CD1c-positive myeloid dendritic cell (primary cell): ENCODE measurements around the gene VAMP4.
"Not testable (repeated sequence)": the region's sequence is repeated elsewhere in the genome, so short reads cannot be mapped to it uniquely, and the experiment has no call there.

Experiments used
- DNase-seq: peaks from one replicate; pipeline ENCODE4 v3.0.0-alpha.2; 2016; ENCODE audit errors: extremely low spot score

Gene VAMP4

DNA sequence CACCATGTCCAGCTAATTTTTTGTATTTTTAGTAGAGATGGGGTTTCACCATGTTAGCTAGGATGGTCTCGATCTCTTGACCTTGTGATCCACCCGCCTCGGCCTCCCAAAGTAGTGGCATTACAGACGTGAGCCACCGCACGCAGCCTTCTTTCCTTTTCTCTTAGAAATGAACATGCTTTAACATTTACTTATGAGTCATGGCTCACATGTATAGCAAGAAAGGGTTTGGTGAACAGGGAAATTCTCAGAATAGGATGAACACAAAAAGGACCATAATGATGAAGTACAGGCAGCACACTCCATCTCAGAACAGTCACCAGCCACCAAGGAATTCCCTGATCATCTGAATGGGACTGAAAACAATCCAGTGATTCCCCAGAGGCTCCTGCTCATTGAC lies 9.4 kb upstream of the VAMP4 start:
- no peak for DNase-seq

DNA sequence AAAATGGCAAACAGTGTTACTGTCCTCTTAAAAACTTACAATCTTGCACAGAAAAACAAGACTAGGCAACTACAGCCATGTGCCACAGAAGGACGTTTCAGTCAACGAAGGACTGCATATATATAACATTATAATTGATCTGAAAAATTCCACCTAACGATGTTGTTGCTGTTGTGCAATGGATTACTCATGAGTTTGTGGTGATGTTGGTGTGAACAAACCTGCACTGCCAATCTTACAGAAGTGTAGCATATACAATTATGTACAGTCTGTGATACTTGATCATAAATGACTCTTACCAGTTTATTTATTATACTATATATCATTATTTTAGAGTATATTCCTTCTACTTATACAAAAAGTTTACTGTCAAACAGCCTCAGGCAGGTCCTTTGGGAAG lies 6.8 kb upstream of the VAMP4 start:
- no peak for DNase-seq

DNA sequence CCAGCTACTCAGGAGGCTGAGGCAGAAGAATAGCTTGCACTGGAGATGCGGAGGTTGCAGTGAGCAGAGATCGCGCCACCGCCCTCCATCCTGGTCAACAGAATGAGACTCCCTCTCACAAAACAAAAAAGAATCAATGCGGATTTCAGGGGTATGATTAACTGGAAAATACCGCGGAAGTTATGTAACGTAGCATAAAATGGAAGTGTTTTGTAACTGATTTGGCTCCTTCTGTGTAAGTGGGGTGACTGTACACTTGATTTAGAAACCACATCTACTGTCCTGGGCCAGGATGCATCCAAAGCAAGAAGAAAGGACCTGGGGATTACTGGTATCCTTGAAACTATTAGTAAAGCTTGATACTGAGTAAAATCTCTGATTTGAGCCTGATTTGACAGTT lies 3.1 kb upstream of the VAMP4 start:
- peak; percentile 45 for DNase-seq

DNA sequence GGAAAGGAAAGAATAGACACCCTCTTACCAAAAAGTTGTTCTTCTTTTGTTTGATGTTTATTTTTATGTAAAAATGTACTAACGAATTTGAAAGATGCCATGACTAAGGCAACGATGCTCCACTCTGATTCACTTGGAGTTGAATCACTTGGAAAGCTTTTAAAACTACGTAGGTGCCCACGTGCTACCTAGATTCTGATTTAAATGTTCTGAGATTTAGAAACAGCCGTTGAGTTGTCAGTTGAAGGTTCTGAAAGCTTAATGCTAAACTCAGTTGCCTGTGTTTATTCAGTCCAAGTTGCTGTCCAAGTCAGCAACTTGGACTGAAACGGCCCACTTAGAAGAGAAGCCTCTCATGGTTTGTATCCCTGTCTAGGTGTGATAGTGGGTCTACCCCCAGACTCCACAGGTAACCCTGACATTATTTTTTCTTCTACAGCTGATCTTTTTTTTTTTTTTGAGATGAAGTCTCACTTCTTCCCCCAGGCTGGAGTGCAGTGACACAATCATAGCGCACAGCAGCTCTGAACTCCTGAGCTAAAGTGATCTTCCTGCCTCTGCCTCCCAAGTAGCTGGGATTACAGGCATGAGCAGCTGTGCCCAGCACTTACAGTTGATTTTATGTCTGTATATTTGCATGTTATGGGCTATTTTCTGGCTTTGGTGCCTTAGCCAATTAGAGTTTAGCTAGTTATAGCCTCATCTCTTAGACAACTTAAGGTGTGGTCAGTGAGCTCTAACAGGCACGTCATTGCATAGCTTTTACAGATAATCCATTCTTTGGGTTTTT lies 1.4 kb upstream of the VAMP4 start:
- peak; percentile 16 for DNase-seq

DNA sequence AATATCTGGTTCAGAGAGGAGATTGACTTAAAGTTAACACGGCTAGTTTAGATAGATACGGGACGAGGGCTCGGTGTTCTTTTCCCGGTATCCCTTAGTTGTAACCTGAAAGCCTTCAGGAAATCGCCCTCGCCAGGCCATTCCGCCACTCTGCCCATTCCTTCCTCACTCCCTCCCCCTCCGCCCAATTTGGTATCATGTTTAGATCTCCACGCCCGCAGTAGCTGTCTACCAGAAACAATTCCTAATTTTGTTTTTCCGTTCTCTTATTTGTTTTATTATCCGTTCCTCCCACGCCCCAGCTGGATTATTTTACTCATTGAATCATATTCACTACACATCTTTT lies 685 bp upstream of the VAMP4 start:
- DNase-seq = peak; percentile 26

DNA sequence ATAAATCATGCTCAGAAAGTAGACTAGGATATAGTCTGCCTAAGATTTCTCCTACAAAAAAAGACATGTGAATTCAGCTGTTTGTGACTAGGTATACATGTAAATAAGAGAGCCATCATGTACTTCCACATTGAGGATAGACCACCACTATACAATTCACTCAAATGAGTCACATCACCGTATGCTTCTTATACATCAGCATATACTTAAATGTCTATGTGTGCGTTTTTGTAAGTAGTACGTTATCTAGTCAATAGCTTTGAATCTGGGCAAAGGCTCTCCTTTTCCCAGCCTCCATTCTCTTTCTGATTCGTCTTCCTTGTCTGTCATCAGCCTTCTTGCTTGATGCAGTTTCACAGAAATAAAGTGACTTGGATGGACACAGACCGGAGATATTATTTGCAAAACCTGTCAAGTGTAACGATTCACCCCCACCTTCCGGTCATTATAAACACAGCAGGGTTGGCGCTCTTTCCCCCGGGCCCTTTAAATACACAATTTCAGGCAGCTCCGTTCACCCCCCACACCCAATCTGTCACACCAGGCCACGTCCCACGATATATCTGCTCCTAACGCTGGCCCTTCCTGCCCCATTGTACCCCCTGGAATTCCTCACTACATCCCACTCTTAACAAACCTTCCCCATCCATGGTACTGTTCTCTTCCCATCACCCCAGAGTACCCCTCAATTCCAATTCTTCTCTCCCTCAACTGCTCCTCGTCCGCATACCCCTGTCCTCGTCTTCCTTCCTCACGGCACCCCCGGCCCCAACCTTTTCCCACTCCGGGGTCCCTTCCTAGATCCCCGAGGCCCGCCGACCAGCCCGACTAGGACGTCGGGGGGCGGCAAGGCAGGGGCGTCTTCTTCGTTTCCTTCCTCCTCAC lies 636 bp downstream of the VAMP4 start:
- DNase-seq = peak; percentile 28

DNA sequence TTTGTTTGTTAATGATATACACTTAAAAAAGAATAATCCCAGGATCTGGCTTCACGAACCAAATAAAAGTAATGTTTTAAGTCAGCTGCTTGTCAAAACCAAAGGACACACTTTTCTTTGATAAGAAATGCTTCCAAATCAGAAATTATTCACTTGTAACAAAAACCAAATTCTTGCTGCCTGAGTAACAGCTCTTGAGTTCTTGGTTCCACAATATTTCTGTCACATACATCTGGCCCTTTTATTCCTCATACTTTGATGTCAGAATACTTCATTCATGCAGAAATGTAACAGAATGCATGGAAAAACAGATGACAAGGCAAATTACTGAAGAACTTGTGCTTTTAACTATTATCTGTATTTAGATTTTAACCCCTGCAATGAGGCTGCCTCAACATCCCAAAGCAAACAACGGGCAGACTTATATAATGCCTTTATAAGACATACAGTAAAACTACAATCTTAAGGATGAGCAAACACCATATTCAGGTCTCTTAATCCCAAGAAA lies 1.5 kb downstream of the VAMP4 start:
- DNase-seq = no peak

DNA sequence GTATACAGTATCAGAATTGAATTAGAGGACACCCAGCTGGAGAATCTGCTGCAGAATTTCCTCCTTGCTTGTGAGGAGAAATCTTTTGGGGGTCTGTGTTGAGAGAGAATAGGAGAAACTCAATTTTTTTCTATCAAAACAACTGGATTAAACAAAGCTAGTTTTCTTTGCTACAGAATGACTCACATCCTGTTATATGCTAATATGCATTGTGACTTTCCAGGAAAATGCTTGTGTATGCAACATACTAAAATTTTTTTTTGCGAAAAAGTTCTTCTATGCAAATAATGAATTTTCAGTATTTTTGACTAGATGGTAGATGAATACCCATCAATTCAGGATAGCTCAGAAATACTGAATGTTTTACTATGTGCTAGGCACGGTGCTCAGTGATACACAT lies 2.2 kb downstream of the VAMP4 start:
- DNase-seq = peak; percentile 18

DNA sequence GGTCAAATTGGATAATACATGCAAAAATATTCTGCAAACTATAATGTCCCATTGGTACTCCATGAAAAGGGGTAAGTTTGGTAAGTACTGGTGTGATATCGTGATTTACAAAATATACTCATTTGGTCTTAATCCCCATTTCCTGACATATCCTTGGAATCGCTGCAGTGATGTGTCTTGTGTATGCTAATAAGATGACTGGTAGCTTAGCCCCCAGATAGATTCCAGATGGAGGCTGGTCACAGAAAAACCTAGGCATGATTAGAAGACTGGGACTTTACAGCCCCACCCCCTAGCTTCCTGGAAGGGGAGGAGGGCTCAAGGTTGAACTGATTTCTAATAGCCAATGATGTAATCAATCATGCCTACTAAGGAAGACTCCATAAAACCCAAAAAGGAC lies 3.0 kb downstream of the VAMP4 start:
- no peak for DNase-seq

DNA sequence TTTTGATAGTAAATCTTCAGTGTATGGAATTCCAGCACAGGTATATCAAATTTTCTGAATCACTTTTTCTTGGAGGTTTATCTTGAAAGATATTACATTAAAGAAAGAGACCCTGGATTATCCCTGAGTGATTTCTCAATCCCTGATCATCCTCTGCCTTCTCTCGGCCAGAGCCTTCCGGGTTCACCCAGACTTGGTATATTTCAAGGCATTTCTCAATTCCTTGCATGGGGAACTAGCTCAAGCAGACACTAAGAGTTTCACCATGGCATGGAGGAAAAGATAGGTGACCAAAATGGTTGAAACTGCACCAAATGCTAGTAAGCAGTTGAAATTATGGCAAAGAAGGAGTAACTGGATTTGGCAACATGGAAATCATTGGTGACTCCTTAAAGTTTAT lies 5.7 kb downstream of the VAMP4 start:
- peak; percentile 17 for DNase-seq

DNA sequence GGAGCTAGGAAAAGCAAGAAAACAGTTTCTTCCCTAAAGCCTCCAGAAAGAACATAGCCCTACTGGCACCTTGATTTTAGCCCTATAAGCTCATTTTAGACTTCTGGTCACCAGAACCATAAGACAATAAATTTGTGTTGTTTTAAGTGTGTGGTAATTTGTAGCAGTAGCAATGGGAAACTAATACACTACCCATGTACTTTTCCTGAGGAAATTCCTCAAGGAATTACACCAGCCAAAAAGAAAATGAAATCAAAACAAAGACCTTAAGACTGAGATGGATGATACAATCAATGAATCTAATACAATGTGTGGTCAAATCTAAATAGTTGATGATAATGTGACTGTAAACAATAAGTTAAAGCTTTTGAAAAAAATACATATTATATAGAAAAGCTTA lies 11.8 kb downstream of the VAMP4 start:
- DNase-seq = no peak

DNA sequence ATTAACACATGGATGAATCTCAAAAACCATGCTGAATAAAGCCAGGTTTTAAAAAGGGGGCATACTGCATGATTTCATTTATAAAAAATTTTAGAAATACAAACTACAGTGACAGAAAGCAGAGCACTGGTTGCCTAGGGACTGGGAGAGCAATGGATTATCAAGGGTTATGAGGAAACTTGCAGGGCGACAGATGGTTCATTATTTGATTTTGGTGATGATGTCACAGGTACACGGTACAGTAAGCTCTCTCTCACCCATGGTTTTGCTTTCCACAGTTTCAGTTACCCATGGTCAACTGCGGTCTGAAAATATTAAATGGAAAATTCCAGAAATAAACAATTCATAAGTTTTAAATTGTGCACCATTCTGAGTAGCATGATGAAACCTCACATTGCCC lies 14.1 kb downstream of the VAMP4 start:
- DNase-seq = no peak

DNA sequence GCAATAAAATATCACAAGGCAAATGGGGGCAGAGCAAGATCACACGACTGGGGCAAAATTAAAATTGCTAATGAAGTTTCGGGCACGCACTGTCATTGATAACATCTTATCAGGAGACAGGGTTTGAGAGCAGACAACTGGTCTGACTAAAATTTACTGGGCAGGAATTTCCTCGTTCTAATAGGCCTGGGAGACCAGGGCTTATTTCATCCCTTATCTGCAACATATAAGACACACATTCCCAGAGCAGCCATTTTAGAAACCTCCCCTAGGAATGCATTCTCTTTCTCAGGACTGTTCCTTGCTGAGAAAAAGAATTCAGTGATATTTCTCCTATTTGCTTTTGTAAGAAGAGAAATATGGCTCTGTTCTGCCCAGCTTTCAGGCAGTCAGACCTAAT lies 18.7 kb downstream of the VAMP4 start:
- DNase-seq = not testable (repeated sequence)

DNA sequence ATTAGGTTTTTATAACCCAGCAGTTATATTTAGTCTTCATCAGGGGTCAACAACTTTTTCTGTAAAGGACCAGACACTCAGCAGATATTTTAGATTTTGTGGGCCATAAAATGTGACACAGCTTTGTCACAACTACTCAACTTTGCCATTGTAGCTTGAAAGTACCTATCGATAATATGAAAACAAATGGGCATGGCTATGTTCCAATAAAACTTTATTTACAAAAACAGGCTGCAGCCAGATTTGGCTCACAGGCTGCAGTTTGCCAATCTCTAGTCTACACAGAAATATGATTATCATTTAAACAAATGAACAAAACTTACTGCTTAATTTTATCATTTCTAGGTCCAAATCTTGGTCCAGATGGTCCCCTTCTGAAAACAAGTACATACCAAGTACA lies 23.0 kb downstream of the VAMP4 start:
- DNase-seq = no peak

DNA sequence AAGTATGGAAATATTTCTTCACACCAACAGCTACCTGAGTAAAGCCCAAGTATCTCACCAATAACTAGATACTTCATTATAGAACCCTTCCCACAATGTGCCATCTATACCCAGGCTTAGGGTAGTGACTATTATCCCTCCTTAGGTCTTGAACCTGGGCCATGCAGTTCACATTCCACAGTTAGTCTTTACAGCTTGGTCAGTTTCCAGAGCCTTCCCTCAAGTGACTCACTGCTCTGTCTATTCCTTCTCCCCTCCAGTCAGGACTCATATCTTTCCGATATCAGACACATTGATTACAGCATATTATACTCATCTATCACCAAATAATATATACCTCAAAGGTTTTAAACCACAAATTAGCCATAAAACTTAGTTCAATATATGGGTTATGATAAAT lies 23.6 kb downstream of the VAMP4 start:
- DNase-seq = no peak

DNA sequence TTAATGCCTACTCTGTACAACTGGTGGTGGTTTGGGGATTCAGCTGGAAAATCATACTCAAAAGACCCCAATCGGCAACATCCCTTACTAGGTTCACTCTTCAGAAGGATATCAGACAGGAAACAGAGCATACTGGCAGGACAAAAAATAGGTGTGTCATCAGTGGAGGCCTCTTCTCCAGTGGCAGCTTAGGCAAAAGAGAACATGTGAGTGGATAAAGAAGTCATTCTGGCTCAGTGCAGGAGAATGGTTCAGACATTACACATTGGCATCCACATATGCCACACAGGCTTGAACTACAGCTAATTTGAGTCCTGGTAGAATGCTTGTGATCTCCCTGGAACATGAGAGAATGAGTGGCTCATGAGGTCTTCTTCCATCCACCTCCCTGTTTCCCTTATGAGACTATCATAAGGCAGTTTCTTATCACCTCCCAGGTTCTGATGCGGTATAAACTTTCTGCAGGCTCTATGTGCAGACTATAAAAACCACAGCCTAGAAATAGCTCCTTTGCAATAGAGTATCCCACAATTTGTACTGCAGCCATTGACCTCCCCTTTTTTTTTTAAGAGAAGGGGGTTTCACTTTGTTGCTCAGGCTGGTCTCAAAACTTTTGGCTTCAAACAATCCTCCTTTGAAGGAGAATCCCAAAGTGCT lies 24.7 kb downstream of the VAMP4 start:
- no peak for DNase-seq

DNA sequence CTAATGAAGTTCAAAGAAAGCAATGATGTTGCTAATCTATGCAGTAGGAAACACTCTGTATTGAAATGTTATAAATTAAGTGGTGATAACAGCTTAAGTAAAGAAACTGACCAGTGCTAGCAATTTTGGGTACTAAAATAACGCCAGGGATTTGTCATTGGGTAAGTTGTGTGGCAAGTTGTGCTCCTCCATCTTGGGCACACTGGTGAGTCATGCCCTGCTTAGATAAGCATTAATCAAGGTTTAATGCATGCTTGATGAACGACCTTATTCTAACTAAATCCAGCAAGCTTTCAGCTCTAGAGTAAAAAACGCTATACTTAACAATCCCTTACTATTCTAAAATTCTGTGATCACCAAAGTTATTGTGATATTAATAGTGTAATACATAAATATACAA lies 25.2 kb downstream of the VAMP4 start:
- DNase-seq = no peak

DNA sequence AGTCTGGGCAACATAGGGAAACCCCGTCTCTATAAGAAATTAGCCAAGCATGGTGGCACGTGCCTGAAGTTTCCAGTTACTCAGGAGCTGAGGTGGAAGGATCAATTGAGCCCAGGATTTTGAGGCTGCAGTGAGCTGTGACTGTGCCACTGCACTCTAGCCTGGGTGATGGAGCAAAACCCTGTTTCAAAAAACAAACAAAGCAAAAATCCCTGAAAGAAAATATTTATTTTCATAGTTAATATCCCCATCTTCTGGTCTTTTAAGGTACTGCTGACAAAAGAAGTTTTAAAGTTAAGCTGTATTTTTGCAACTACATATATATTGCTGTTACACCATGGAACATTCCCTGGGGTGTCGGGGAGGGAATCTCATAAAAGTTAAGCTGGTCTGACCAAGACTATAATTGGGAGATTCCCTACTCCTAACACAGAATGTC lies 26.0 kb downstream of the VAMP4 start:
- no peak for DNase-seq

DNA sequence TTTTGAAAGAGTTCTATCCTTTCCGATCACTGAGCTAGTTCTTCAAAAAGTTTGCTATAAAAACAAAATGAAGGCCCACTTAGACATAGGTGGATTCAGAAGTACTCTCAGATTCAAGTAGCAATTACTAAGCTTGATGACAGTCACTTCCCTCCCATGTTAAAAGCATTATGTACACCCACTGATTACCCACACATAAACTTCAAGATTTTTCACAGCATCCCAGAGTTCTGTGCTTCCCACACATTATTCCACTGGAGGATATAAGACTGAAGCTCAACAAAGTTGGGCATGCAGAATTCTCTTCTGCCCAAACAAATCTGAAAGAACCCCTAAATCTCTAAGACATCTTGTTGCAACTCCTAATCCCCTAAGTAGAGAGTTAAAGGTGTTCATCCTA lies 29.5 kb downstream of the VAMP4 start:
- DNase-seq = no peak

DNA sequence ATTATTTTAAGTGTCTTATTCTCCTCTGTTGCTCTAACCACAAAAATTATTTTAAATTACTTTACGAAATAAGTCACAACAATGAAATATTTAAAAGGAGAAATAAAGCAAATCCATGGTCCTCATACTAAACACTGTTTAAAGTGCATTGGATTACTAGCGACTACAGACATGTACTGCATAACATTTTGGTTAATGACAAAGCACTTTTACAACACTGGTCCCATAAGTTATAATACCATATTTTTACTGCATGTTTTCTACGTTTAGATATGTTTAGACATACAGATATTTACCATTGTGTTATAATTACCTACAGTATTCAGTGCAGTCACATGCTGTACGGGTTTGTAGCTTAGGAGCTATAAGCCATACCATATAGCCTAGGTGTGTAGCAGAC lies 30.2 kb downstream of the VAMP4 start:
- DNase-seq = no peak

DNA sequence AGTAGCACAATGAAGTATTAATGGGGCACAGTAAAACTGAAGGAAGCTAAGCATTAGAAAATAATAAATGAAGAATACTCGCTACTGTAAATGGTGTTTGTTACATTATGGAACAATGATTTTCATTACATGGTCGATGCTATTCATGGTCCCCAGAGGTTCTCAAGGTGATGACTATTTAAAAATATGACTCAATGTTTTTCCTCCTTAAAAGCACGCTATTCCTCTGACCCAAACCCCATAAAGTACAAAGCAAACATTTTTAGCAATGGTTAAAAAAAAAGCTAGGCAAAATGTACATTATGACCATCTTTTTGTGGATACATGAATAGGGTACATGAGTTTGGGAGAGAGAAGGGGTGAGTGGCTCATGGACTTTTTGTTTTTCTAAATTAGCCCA lies 34.3 kb downstream of the VAMP4 start:
- no peak for DNase-seq

DNA sequence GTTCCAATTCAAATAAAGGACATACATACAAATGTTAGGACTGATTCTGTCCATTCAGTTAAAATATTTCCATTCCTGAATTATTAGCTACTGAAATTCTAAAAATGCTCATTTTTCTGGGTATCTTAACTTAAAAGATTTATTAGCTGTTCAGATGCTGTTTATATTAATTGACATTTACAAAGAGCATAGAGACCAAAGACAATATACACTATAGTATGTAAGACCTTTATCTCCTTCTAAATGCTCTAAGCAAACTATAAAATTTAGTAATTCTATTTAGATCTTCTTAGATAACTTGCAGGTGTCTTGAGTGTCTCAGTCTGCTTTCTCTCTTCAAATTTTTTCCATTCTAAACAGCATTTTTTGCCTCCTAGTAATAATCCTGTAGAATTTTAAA lies 39.3 kb downstream of the VAMP4 start:
- no peak for DNase-seq

DNA sequence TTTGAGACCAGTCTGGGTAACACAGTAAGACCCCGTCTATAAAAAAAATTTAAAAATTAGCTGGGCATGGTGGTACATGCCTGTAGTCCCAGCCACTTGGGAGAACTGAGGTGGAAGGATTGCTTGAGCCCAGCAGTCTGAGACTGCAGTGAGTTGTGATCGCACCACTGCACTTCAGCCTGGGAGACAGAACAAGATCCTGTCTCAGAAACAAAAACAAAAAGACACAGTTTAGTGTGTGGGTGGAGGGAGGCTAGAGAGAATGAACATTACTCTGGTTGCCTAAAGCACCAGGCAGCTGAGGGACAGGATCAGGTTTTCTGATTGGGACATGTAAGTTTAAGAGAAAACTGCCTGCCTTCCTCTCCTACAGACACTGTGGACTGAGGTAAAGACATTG lies 42.3 kb downstream of the VAMP4 start:
- no peak for DNase-seq
